HG02623 (cell line): Measurements from ENCODE around the gene CDKN2D.

ENCODE experiments used
- ATAC-seq: cut with Tn5 transposase; IDR thresholded peaks from one replicate; pipeline ENCODE4 v1.9.1; 2021; ENCODE audit warnings: moderate library complexity; ENCODE audit not compliant: unreplicated experiment

Gene CDKN2D

GRCh38 chr19:10568826-10569651 lies at the start of gene CDKN2D:
Gene CDKN2D, minus strand, starts transcription at chr19:10568979. Its CDS starts 326 bp downstream, at chr19:10568653.
- ATAC-seq = peak; percentile 69

- ATAC-seq = no peak
Measured at GRCh38 chr19:10617409-10618121, 48.8 kb upstream of the CDKN2D start.

GRCh38 chr19:10615429-10616023 lies 46.7 kb upstream of the CDKN2D start:
- ATAC-seq = no peak

- ATAC-seq = no peak
Measured at GRCh38 chr19:10612499-10613119, 43.8 kb upstream of the CDKN2D start.

GRCh38 chr19:10611907-10612306 lies 43.1 kb upstream of the CDKN2D start:
- ATAC-seq = no peak

GRCh38 chr19:10604460-10604980 lies 35.7 kb upstream of the CDKN2D start:
- no peak for ATAC-seq

- ATAC-seq = no peak
Measured at GRCh38 chr19:10603873-10604459, 35.2 kb upstream of the CDKN2D start.

- ATAC-seq = no peak
Measured at GRCh38 chr19:10603084-10603872, 34.5 kb upstream of the CDKN2D start.

- peak; percentile 49 for ATAC-seq
Measured at GRCh38 chr19:10602330-10603083, 33.7 kb upstream of the CDKN2D start.

GRCh38 chr19:10601999-10602329 lies 33.2 kb upstream of the CDKN2D start:
- no peak for ATAC-seq

GRCh38 chr19:10600149-10600548 lies 31.4 kb upstream of the CDKN2D start:
- no peak for ATAC-seq

- ATAC-seq = no peak
Measured at GRCh38 chr19:10593820-10594637, 25.2 kb upstream of the CDKN2D start.

- ATAC-seq = no peak
Measured at GRCh38 chr19:10593148-10593547, 24.4 kb upstream of the CDKN2D start.

GRCh38 chr19:10587839-10588150 lies 19.0 kb upstream of the CDKN2D start:
- no peak for ATAC-seq

- no peak for ATAC-seq
Measured at GRCh38 chr19:10587022-10587838, 18.5 kb upstream of the CDKN2D start, which contains the start of gene AP1M2. Gene AP1M2, minus strand, starts transcription at chr19:10587312. Its CDS starts 81 bp downstream, at chr19:10587231.

- ATAC-seq = no peak
Measured at GRCh38 chr19:10586396-10586795, 17.6 kb upstream of the CDKN2D start.

GRCh38 chr19:10583036-10583776 lies 14.4 kb upstream of the CDKN2D start:
- no peak for ATAC-seq
